Measurements from ENCODE around the gene ALDOA.

DNA sequence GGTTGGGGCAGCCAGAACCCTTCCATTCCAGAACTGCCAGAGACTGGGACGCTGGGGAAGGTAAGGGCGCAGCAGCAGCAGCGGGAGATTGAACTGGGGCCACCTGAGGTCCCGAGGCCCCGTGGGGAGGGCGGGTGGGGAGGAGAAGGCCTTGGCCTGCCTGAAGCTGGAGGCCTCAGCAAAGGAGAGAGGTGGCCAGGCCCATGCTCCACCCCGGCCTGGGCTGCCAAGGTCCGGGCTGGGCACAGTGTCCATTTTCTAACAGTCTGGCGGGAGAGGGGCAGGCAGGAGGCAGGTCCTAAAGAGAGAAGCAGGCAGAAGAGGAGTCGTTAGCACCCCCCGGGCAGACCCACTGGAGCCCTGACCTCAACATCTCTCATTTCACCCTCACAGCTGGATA is 48.9 kb downstream of the ALDOA start:
- TF ChIP-seq, protein P1, sequence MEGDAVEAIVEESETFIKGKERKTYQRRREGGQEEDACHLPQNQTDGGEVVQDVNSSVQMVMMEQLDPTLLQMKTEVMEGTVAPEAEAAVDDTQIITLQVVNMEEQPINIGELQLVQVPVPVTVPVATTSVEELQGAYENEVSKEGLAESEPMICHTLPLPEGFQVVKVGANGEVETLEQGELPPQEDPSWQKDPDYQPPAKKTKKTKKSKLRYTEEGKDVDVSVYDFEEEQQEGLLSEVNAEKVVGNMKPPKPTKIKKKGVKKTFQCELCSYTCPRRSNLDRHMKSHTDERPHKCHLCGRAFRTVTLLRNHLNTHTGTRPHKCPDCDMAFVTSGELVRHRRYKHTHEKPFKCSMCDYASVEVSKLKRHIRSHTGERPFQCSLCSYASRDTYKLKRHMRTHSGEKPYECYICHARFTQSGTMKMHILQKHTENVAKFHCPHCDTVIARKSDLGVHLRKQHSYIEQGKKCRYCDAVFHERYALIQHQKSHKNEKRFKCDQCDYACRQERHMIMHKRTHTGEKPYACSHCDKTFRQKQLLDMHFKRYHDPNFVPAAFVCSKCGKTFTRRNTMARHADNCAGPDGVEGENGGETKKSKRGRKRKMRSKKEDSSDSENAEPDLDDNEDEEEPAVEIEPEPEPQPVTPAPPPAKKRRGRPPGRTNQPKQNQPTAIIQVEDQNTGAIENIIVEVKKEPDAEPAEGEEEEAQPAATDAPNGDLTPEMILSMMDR (IDR thresholded peaks at IDR 0.05): no peak
- no peak for TF ChIP-seq POLR2A (IDR thresholded peaks at IDR 0.05)

Data from Peyer's patch (tissue), 4 donors.